HG03025 (cell line): ENCODE results near the gene HOMER2.

ENCODE experiments used
- ATAC-seq: cut with Tn5 transposase; IDR thresholded peaks from one replicate; pipeline ENCODE4 v1.9.1; 2021; ENCODE audit warnings: mild to moderate bottlenecking, moderate library complexity; ENCODE audit not compliant: unreplicated experiment, low FRiP score

The HOMER2 gene

DNA sequence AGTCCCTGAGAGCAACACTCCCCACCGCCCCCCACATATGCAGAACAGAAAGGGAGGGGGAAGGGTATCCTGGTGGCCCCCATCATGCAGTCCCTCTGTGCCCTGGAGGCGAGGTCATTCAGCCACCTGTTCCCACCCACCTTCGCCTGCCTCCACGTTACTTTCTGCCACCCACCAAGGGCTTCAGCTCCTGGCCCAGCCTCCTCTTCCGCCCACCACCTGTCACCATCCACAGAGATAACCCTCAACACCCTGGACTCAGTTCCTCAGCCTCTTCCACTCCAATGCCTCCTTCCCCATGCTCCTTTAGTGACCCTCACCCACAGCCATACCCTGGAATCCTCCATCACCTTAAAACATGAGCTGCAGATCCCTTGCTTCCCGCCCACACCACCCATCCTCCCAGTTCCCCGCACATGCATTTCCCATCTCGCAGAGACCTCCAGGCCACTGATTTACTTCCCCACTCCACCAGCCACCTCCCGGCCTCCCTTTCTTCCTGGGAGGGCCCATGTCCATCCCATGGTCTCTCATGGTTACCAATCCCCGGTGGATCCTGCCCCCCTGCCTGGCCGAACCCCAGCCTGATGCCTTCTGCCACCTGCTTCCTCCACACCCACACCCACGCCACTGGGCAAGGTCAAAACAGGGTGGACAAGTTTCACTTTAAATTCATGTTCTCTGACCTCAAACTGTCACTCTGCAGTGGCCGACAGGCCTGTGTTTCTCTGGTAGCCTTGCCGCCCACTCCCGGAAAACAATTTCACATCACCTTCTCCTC lies 18.2 kb downstream of the HOMER2 start:
- no peak for ATAC-seq

DNA sequence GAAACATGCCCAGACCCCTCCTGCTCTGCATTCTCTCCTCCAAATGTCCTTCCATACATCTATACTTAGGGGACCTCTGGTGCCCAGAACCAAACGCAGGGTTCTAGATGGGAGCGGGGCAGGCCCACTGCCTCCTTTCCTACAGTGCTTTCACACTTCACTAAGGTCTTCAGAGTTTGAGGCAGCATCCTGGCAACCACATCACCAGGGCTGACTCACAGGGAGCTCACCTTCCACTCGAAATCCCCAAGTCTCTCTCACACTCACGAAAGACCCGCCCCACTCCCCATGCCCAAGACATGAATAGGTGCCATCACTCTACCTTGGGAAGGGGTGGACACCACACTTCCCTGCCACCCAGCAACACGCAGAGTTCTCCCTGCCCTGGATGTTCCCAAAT lies 18.9 kb downstream of the HOMER2 start:
- ATAC-seq = no peak

DNA sequence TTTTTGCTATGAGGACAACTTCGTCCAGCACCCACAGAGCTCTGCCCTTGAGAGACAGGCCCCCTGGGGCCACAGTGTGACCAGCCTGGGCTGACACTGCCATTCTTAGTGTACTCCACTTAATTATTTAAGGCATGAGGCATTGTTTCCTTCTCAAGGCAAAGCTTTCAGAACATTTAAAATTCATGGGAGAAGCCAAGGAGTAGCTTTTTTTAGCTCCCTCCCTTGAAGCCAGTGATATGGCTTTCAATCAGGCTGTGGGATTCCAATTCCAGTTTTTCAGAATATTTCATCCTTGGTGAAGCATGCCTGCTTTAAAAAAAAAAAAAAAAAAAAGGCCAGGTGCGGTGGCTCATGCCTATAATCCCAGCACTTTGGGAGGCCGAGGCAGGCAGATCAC lies 21.3 kb downstream of the HOMER2 start:
- no peak for ATAC-seq

DNA sequence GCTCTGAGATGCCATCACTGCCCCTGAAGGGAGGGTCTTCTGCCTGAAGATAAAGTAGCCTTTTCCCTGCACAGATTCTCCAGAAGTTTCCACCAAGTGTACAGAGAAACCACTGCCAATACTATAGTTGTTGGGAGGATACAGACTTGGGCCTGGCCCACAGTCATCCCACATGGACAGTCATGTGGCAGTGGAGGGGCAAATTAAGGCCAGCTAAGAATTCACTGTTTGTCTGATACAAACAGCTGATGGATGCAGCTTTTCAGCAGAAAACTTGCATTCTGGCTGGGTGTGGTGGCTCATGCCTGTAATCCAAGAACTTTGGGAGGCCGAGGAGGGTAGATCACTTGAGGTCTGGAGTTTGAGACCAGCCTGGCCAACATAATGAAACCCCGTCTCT lies 22.1 kb downstream of the HOMER2 start:
- ATAC-seq = no peak

DNA sequence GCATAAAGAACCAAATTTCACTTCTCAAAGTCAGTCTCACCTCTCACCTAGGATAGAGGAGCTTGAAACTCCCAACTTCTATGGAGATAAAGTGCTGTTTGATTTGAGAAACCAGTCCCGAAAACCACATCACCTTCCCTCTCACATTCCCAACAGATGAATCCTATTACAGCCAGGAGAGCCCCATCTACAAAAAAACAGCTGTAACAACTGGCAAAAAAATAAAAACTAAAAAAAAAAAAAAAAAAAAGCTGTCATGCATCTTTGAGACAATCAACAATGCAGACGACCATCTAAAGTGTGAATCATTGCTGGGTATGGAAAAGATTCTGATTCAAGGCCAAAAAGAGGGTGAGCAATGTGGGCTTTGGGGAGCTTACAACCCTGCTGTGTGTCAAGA lies 23.8 kb downstream of the HOMER2 start:
- no peak for ATAC-seq

DNA sequence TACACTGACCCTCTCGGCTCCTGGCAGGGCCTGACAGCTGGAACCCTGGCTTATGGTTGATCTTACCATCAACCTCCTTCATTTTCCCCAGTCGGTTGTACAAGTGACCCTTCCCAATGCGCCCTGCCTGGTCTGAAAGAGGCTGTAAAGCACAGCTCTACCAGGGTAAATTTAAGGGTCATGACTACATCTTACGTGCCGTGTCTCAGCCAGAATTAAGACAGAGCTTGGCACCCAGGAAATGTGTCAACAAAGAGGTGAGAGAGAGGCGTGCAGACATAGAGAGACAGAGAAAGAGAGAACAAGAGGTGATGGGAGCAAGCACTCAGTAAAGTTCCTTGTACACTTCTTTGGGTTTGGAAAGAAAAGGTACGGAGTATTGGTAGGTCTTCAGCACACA lies 28.8 kb downstream of the HOMER2 start:
- no peak for ATAC-seq

DNA sequence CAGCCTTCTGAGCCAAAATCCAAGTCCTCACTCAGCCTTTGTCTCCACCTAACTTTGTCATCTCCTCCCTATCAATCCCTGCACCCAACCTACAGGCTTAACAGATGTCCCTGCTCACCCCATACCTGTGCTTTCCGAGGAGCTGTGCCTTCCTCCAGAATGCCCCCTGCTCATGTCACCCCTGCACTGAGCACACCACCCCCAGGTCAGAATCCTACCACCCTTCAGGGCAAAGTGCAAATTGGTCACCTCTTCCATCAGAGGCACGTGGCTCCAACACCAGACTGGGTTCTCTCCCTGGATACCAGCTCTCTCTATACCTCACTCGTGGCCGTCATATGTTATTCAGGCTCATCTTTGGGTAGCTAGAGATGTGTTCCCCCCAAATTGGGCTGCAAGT lies 29.8 kb downstream of the HOMER2 start:
- no peak for ATAC-seq

DNA sequence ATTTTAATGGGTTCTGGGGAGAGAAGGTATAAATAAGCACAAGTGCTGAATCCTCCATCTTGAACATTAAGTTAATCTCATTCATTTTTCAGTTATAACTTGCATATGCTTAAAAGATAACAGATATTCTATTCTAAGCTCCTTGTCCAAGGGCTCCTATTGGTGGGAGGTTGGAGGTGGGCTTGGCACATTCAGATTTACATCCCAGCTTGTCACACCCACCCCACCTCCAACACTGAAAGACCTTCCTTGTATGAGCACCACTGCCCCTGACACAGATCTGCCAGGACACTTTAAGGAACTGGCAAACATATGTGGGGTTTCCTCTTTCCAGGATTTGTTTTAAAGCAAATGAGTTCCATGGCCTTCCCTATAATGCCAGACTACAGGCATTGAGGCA lies 30.6 kb downstream of the HOMER2 start:
- ATAC-seq = no peak

DNA sequence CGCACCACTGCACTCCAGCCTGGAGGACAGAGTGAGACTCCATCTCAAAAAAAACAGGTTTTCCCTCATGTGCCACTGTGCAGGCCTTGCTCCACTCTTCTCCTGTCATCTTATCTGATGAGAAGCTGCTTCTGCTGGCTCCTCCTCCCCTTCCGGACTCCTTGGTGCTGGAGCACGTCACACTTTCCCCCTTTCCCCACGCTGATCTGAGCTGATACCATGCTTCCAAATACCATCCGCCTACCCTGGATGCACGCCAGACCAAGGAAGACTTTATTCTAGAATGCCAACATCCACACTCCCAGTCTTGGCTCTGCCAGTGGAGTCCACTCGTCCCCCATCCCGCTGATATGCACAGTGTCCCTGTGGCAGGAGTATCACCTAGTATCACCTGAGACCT lies 31.3 kb downstream of the HOMER2 start:
- no peak for ATAC-seq

DNA sequence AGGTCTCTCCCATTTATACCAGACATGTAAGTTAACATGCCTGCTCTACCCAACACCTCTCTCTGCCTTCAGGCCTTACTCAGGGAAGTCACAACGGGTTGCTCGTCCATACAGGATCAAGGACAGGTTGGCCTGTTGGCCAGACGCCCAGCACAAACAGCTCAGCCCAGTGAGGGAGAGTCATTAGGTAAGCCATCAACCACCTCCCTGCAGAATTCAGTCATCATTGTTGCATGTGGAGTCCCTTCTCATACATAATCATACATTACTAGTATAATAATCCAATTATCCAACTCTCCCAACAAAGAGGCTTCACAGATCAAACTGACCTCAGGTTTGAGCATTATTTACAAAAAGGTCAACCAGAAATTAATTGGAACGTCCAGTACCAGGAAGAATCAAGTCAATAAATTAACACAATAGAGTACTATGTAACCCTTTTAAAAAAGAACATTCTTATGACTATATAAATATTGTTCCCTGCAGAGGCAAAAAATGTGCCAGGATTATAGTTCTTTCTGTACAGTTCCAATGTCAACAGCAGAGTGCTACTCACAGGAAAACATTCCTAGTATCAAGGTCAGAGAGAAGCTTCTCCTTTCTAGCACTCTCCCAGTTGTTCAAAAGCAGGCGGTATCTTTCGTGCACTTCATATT lies 33.2 kb downstream of the HOMER2 start:
- no peak for ATAC-seq

DNA sequence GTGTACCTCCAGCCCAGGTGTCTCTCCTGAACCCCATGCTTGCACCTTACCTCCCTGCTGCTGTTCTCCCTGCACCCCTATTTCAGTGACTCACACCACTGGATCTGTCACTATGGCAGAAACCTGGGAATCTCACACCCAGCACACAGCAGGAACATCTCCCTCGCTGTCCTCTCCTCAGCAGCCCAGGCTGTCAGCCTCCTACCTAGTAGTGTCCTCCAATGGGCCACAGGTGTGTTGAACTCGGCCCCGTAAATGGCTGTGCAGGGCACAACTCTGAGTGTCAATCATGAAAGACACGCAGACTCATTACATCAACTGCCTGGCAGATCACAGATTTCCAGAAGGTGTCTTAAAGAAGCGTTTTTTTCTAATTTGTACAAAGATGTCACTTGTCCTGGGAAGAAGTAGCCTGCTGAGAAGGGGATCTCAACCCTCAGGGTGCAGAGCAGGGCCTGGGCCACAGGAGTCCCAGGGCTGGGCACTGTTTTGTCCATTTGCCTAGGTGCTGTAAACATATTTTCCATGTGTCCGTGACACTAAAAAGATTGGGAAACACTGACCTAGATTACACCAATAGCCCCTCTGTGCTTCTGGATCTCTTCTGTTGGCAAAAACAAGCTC lies 33.8 kb downstream of the HOMER2 start:
- ATAC-seq = no peak

DNA sequence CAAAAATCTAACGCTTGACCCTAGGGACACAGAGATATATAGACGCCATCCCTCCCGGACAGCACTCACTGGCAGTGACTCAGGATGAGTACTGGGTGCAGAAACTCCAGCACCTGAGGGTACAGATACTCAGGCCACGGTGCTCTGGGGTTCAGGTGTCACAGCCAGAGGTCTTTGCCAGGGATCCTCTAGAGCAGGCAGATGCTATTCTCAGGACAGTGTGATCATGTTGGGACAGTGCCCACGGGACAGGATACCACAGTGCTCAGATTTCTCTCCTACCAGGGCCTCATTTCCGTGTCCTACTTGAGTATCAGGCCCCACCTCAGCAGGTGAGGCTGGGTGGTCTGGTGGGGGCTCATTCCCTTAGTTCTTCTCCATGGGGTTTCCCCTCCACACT lies 34.4 kb downstream of the HOMER2 start:
- ATAC-seq = no peak

DNA sequence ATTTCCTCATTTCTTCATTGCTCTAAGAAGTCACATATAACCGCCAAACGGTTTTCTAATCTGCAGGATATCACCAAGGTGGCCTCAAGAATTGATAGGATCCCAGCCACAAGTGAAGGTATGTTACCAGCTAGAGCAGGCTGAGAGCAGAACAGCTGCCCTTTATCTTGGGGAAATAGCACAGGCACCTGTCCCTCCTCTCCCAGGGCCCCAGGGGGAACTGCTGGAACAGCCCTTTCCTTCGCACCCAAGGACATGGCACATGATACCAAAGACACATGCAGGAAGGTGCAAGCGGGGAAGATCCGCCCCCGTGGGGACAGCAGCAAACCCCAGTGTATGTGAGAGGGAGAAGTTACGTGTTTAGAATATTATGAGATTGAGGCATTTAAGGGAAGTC lies 35.3 kb downstream of the HOMER2 start:
- ATAC-seq = no peak

DNA sequence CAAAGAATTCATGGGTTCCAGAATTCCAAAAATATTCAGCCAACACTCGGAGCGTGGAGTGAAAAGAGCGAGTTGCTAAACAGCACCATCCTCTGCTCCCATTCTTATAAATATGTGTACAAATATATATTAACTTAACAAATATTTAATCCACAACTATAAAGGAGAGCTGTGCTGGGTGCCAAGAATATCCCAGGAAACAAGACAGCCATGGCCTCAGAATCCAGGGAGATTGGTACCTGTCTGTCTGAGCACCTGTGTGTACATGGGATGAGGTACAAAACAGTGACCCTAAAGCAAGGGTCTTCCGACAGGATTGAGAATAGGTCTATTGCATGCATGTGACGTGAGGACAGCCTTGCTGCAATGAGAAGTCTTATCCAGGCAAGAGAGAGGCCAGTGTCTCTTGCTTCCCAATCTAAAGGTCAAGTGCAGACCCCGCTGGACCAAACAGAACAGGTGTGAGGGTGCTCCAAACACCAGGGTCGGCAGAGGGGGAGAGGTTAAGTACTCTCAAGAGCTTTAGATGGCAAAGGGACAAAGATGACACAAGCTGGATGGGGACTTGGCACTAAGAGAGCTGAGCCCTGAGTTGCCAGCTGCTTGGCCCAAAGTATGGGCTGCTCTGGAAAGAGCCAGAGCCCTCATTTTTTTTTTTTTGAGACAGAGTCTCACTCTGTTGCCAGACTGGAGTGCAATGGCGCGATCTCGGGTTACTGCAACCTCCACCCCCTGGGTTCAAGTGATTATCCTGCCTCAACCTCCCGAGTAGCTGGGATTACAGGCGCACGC lies 36.2 kb downstream of the HOMER2 start:
- ATAC-seq = no peak

DNA sequence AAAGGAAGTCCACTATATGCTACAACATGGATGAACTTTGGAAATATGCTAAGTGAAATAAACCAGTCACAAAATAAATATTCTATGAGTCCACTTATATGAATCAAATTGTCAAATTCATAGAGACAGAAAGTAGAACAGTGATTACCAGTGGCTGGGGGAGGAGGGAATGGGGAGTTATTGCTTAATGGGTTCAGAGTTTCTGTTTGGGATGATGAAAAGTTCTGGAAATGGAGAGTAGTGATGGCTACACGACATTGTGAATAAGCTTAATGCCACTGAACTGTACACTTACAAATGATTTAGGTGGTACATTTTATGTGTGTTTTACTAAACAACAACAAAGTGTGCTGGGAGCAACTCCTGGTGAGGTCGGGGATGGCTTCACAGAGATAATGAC lies 38.1 kb downstream of the HOMER2 start:
- no peak for ATAC-seq

DNA sequence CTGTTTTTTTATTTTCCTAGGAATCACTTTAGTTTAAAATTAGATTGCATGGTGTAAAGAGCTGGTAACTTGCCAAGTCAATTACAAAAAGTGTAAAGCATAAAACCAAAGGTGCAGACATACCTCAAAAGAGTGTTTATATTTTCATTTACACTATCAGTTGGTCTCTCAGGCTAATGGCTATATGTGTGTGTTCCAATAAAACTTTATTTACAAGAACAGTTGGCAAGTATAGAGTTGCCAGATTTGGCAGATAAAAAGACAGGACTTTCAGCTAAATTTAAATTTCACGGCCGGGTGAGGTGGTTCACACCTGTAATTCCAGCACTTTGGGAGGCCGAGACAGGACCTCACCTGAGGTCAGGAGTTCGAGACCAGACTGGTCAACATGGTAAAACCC lies 41.1 kb downstream of the HOMER2 start:
- no peak for ATAC-seq

DNA sequence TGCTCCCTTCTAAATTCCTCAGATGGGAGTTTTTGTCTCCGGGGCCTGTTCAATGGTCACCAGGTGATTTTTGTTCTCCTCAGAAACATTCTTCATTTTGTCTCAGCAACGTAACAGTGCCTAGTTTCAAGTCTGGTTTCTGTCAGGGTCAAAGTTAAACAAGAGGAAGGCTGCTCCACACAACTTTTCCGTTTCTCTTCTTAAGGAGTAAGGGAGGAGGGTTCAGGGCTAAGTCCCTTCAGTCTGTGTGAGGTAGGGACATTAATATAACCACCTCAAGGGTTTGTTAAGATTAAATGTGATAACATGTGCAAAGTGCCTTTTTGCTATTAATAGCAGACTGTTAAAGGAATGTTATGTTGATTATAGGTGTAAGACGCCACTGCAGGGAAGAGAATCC lies 41.8 kb downstream of the HOMER2 start:
- no peak for ATAC-seq

DNA sequence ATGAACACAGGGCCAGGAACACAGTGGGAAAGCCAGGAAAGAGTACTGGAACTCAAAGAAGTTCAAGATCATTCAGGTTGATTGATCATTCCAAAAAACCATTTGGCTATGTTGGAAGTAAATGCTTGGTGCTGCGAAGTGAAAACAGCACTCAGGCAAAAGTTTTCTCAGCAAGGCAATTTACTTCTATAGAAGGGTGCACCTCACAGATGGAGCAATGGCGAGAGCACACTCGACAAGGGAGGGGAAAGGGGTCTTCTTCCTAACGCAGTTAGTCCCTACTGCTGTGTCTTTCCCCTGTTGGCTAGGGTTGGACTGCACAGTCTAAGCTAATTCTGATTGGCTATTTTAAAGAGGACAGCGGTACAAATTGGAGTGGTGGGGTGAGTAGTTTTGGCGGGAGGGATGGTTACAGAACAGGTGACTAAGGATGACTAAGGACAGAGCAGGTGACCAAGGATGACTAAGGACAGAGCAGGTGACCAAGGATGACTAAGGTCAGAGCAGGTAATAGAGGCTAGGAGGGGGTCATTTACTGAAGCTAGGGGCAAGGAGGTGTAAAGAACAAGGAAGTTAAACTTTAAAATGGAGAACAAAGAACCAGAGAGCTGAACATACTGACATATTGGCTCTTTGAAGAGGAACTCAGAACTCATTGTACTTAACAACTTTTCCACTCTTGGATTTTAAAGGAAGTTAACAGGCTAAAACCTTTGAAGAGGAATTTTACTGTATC lies 43.3 kb downstream of the HOMER2 start:
- ATAC-seq = no peak

DNA sequence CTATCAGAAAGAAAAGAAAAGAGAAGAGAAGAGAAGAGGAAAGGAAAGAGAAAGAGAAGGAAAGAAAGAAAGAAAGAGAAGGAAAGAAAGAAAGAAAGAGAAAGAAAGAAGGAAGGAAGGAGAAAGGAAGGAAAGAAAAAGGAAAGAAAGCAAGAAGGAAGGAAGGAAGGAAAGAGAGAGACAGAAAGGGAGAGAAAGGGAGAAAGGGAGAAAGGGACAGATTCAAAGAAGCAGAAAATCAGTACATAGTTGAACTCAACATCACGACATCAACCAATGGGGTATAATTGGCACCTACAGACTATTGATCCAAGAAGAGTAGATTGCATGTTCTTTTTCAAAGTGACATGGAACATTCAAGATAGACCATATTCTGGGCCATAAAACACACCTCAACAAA lies 45.2 kb downstream of the HOMER2 start:
- no peak for ATAC-seq

DNA sequence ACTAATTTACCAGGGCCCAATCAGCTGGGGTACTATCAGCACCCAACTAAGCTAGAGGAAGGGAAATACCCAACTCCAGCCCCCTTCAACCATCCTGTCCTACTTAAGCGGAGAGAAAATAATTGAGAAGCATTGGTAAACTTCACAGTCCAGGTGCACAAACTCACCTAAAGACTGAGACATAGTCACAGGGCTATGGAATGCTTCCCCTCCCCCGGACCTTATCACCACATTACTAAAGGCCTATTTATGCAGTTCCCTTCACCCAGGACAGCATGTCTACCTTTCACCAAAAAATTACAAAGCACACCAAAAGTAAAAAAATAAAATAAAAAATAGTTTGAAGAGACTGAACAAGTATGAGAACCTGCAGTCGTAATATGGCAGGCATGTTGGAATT lies 47.9 kb downstream of the HOMER2 start:
- no peak for ATAC-seq

DNA sequence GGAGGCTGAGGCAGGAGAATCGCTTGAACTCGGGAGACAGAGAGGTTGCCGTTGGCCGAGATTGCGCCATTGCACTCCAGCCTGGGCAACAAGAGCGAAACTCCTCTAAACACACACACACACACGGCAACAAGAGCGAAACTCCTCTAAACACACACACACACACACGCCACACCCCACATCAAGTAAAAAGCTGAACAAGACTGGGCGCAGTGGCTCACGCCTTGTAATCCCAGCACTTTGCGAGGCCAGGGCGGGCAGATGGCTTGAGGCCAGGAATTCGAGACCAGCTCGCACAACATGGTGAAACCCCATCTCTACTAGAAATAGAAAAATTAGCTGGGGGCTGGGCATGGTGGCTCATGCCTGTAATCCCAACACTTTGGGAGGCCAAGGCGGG lies 49.0 kb downstream of the HOMER2 start:
- ATAC-seq = no peak
